PC-9 (cell line): ENCODE results near the gene CMSS1. TPM values are rescaled to one million over a fixed set of nuclear protein-coding genes. Genes with fewer than 3 reads are reported as not detected.

ENCODE experiments used
- BruUV-seq: library from RNA; stranded (reverse); fragments of 400-500 nt; replicated peaks from 2 replicates; lab custom pipeline; 2021; lab: Mats Ljungman, UMichigan
- CTCF ChIA-PET: fragments of 300-600 bp; sonication (Branson Sonifier 250); formaldehyde crosslinking; loops from one replicate; lab custom pipeline; 2022; ENCODE audit warnings: antibody characterized with exemption; lab: Charles Lee
- POLR2A ChIA-PET: fragments of 300-600 bp; sonication (Branson Sonifier 250); formaldehyde crosslinking; loops from one replicate; lab custom pipeline; 2022; ENCODE audit warnings: antibody characterized with exemption; ENCODE audit not compliant: unreplicated experiment; lab: Charles Lee
- DNase-seq, 2 experiments: peaks; one replicate each; pipeline versions ENCODE4 v3.0.0 to v3.0.0-alpha.2; 2015 to 2022; ENCODE audit warnings: mixed read lengths in 1 of 2
- H2AFZ ChIP-seq: fragments of 200-600 bp; sonication (generic); 2 replicates; pipeline ENCODE4 v1.8.1; 2017; ENCODE audit warnings: antibody characterized with exemption
- H3F3A ChIP-seq: fragments of 200-600 bp; sonication (generic); 2 replicates; pipeline ENCODE4 v1.8.1; 2017; ENCODE audit warnings: antibody characterized with exemption, mild to moderate bottlenecking, low read depth; ENCODE audit not compliant: insufficient read depth
- H3K27ac ChIP-seq: fragments of 200-600 bp; sonication (generic); 2 replicates; pipeline ENCODE4 v1.6.1; 2016; ENCODE audit warnings: mixed run types
- H3K27me3 ChIP-seq: fragments of 200-600 bp; sonication (generic); 2 replicates; pipeline ENCODE4 v1.6.1; 2016; ENCODE audit warnings: low read depth, mixed run types; ENCODE audit not compliant: insufficient read depth
- H3K36me3 ChIP-seq: fragments of 200-600 bp; sonication (generic); 2 replicates; pipeline ENCODE4 v1.6.1; 2016; ENCODE audit warnings: low read depth, mixed run types
- H3K4me1 ChIP-seq: fragments of 200-600 bp; sonication (generic); replicated peaks from 2 replicates; pipeline ENCODE4 v1.6.1; 2016; ENCODE audit warnings: mixed run types; ENCODE audit not compliant: insufficient read depth
- H3K4me2 ChIP-seq: fragments of 200-600 bp; sonication (generic); 2 replicates; pipeline ENCODE4 v1.6.1; 2017; ENCODE audit warnings: mixed run types
- H3K4me3 ChIP-seq: fragments of 200-600 bp; sonication (generic); 2 replicates; pipeline ENCODE4 v1.6.1; 2016; ENCODE audit warnings: mixed run types
- H3K79me2 ChIP-seq: fragments of 200-600 bp; sonication (generic); 2 replicates; pipeline ENCODE4 v1.6.1; 2017; ENCODE audit warnings: low read depth, mixed run types
- H3K9me2 ChIP-seq: fragments of 200-600 bp; sonication (generic); 2 replicates; pipeline ENCODE4 v1.8.1; 2017; ENCODE audit warnings: mild to moderate bottlenecking; ENCODE audit not compliant: insufficient read depth
- H3K9me3 ChIP-seq: fragments of 200-600 bp; sonication (generic); 2 replicates; pipeline ENCODE4 v1.8.1; 2016; ENCODE audit warnings: low read depth; ENCODE audit not compliant: insufficient read depth
- H4K20me1 ChIP-seq: fragments of 200-600 bp; sonication (generic); 2 replicates; pipeline ENCODE4 v1.8.1; 2017; ENCODE audit not compliant: insufficient read depth
- EZH2 ChIP-seq: fragments of 200-600 bp; sonication (generic); IDR thresholded peaks from 2 replicates; pipeline ENCODE4 v1.8.0; 2017; ENCODE audit warnings: antibody characterized with exemption, low read depth
- intact Hi-C: fragments of 100-400 bp; cut with micrococcal nuclease; formaldehyde crosslinking; loops from one replicate; pipeline ENCODE4 v1.10.0; 2022; ENCODE audit not compliant: unreplicated experiment
- total RNA-seq: library from RNA; stranded (reverse); gene quantifications from 2 replicates; pipeline ENCODE4 v1.2.3, GENCODE V29; 2021
- TF ChIP-seq, protein P1 (sequence below): fragments of 200-600 bp; sonication (generic); conservative IDR thresholded peaks from 2 replicates; pipeline ENCODE4 v1.6.1; 2017; ENCODE audit warnings: mixed run types, antibody characterized with exemption, mild to moderate bottlenecking, moderate library complexity

The CMSS1 gene
- total RNA-seq, 1 experiment from 2014 or later = 98.9 TPM

DNA sequence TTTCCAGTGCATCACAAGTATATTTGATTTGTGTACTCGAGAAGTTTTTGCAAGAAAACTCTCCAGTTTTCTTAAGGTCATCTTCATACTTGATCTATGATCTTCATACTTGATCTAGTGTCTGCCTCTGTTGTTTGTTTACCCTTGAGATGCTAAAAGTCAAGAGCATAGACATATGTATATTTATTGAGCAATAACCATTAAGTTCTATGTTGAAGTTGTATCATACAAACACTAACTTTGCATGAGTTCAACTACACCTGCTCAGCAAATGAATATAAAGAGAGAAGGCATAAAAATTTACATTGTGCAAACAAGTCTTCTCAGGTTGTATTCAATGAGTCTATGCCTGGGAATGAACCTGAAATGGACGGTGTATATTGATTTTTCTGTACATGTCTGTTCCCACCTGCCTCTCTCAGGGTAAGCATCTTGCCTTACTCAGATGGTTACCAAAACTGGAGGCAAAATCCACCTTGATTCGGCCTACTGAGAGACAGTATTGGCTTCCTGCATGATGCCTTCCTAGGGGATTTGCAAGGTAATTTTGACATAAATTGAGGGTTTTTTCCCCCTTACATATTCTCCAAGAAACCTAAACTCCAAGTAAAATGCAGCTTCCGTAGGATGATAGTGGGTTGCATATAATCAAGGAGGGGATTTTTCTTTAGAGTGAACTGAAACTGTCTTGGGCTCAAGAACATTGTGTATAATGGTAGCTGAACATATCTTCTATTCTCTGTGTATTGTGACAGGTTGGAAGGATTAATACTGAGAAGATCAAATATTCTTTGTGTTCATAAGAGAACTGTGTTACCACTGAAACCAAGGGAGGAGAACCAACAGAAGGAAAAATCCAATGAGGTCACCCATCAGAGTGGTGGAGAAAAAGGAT lies 186.2 kb downstream of the CMSS1 start:
- Histone ChIP-seq H3K27me3 (no peaks in the 10 kb centered on the region), H2AFZ (no peak overlapping the region), H4K20me1 (no peaks in the 10 kb centered on the region), H3K4me2 (peak overlapping the region; percentile 50), H3K9me3 (no peaks in the 10 kb centered on the region), H3K4me3 (no peak overlapping the region), H3K36me3 (no peaks in the 10 kb centered on the region), H3K79me2 (no peaks in the 10 kb centered on the region; the same call in 1 of the 2 replicates), H3K4me1 (peaks cover 57% of the 10 kb centered on the region), H3K9me2 (no peaks in the 10 kb centered on the region), H3F3A (peaks cover 35% of the 10 kb centered on the region), H3K27ac (peak overlapping the region; percentile 60)
- ChIA-PET CTCF (interaction anchor here (1.4 kb wide), 1 partner anchor 136 kb away, joined by 4 read pairs; no protein-coding TSS in a partner anchor), POLR2A (interaction anchor here (0.7 to 1.6 kb wide), 2 partner anchors 37 to 103 kb away, joined by 3 to 7 read pairs; no protein-coding TSS in a partner anchor)
- BruUV-seq = no TSS peak
- no peak for TF ChIP-seq EZH2
- TF ChIP-seq, protein P1, sequence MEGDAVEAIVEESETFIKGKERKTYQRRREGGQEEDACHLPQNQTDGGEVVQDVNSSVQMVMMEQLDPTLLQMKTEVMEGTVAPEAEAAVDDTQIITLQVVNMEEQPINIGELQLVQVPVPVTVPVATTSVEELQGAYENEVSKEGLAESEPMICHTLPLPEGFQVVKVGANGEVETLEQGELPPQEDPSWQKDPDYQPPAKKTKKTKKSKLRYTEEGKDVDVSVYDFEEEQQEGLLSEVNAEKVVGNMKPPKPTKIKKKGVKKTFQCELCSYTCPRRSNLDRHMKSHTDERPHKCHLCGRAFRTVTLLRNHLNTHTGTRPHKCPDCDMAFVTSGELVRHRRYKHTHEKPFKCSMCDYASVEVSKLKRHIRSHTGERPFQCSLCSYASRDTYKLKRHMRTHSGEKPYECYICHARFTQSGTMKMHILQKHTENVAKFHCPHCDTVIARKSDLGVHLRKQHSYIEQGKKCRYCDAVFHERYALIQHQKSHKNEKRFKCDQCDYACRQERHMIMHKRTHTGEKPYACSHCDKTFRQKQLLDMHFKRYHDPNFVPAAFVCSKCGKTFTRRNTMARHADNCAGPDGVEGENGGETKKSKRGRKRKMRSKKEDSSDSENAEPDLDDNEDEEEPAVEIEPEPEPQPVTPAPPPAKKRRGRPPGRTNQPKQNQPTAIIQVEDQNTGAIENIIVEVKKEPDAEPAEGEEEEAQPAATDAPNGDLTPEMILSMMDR = no peak
- intact Hi-C loops = loop anchor here (1.0 to 2.0 kb wide), 4 partner anchors 37 to 251 kb away; no protein-coding TSS in a partner anchor
- no peak for DNase-seq

DNA sequence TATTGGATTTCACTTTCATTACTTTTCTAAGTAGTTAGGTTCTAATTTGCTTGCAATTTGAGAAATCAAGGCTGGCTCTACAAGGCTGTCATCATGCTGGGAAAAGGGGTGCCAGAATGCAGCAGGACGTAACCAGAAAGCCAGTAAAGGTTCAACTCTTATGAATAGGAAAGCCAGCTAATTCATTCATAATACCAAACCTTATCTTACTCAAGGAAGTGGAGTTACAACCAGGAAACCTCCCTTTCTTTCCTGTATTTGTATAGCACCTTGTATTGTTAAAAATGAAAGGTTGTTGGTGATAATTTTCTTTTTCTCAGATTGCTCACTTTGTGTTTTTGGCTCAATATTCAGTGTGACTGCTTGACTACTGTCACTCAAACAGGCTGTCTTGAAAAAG lies 187.3 kb downstream of the CMSS1 start:
- no peak overlapping the region for H3K27ac ChIP-seq
- ChIA-PET CTCF (no interaction called here), POLR2A (no interaction called here)
- no peak for DNase-seq
- intact Hi-C loops = no loop called here
- no peaks in the 10 kb centered on the region; the same call in 1 of the 2 replicates for H3K79me2 ChIP-seq
- H3K4me3 ChIP-seq = no peak overlapping the region
- no peaks in the 10 kb centered on the region for H4K20me1 ChIP-seq
- H3K36me3 ChIP-seq = no peaks in the 10 kb centered on the region
- TF ChIP-seq EZH2 = no peak
- TF ChIP-seq, protein P1 = no peak
- H3K9me3 ChIP-seq = no peaks in the 10 kb centered on the region
- H3K27me3 ChIP-seq = no peaks in the 10 kb centered on the region
- BruUV-seq = no TSS peak
- no peak overlapping the region for H2AFZ ChIP-seq
- H3K9me2 ChIP-seq = no peaks in the 10 kb centered on the region
- no peak overlapping the region for H3K4me2 ChIP-seq
- H3K4me1 ChIP-seq = peaks cover 57% of the 10 kb centered on the region
- peaks cover 35% of the 10 kb centered on the region for H3F3A ChIP-seq

DNA sequence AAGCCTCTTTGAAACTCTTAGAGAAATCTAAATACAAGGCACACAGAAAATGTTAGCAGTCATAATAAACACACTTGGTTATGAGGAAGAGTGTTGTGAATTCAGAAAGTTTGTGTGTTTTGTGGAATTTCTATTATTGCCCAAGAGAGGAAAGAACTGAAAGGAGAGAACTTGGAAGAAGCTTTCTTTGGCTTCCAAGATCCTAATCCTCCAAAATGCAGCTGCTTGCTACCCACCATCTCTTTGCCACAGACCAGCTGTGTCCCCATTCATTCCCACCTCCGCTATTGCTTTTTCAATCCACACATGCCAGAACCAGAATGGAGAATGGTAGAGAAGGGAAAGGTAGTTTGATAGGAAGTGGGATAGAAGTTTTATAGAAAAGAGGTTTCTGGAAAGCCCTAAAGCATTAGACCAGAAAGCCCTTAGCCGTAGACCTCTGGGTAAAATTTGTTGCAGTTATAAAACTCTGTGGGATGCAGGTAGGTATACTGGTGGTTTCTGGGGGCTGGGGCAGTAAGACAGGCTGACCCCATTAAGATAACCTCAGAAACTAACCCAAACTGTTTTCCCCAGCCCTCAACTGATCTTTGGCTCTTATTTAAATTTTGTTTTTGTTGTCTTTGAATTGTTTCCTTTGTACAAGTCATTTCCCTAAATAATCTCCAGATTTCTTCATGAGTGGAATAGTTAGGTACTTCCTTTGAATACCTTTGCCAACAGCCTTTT lies 188.2 kb downstream of the CMSS1 start:
- ChIA-PET POLR2A (interaction anchor here (0.6 kb wide), 1 partner anchor 259 kb away, joined by 8 read pairs; no protein-coding TSS in a partner anchor), CTCF (interaction anchor here (0.6 kb wide), 1 partner anchor 52 kb away, joined by 8 read pairs; no protein-coding TSS in a partner anchor)
- Histone ChIP-seq H3K27me3 (no peaks in the 10 kb centered on the region), H3K4me2 (peak overlapping the region; percentile 21), H3K27ac (peak overlapping the region; percentile 4), H4K20me1 (no peaks in the 10 kb centered on the region), H3K4me3 (no peak overlapping the region), H3K9me3 (no peaks in the 10 kb centered on the region), H3K9me2 (no peaks in the 10 kb centered on the region; the same call in 1 of the 2 replicates), H3K36me3 (no peaks in the 10 kb centered on the region), H3K79me2 (no peaks in the 10 kb centered on the region; the same call in 1 of the 2 replicates), H3K4me1 (peaks cover 57% of the 10 kb centered on the region), H3F3A (peaks cover 35% of the 10 kb centered on the region), H2AFZ (no peak overlapping the region)
- no peak for TF ChIP-seq EZH2
- TF ChIP-seq, protein P1 = no peak
- intact Hi-C loops = no loop called here
- no peak for DNase-seq
- BruUV-seq = no TSS peak
